Measurements from ENCODE around the gene NBAS.

The NBAS gene

DNA sequence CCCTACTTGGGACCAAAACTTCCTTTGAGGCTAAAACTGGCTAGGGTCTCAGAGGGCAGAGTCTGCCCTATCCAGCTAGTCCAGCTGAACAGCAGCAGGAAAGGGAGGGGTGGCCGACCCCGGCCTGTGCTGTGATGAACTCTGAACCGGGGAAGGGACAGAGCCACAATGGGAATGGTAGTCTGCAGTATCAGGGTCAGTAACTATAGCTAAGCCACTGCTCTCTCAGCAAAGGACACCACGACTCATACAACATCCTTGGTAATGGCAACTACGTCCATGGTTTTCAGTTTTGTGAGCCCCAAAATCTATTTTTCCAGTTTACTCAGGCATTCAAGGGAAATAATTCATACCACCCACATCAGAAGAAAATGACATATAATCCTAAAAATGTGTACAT, 75.2 kb downstream of the NBAS start:
- Histone ChIP-seq H3K4me1 (no peaks in the 10 kb centered on the region), H3K4me3 (no peak overlapping the region), H3K9me3 (no peaks in the 10 kb centered on the region), H3K36me3 (peaks cover 9 to 46% (median 28%) of the 10 kb centered on the region in 3 donors), H3K27ac (no peak overlapping the region), H3K27me3 (no peaks in the 10 kb centered on the region)
- TF ChIP-seq, protein P1, sequence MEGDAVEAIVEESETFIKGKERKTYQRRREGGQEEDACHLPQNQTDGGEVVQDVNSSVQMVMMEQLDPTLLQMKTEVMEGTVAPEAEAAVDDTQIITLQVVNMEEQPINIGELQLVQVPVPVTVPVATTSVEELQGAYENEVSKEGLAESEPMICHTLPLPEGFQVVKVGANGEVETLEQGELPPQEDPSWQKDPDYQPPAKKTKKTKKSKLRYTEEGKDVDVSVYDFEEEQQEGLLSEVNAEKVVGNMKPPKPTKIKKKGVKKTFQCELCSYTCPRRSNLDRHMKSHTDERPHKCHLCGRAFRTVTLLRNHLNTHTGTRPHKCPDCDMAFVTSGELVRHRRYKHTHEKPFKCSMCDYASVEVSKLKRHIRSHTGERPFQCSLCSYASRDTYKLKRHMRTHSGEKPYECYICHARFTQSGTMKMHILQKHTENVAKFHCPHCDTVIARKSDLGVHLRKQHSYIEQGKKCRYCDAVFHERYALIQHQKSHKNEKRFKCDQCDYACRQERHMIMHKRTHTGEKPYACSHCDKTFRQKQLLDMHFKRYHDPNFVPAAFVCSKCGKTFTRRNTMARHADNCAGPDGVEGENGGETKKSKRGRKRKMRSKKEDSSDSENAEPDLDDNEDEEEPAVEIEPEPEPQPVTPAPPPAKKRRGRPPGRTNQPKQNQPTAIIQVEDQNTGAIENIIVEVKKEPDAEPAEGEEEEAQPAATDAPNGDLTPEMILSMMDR (IDR thresholded peaks at IDR 0.05), result no peak
- intact Hi-C loops (cut with DNase I; ENCODE audit: low total_unique reads), result no loop called here
- no peak for DNase-seq

DNA sequence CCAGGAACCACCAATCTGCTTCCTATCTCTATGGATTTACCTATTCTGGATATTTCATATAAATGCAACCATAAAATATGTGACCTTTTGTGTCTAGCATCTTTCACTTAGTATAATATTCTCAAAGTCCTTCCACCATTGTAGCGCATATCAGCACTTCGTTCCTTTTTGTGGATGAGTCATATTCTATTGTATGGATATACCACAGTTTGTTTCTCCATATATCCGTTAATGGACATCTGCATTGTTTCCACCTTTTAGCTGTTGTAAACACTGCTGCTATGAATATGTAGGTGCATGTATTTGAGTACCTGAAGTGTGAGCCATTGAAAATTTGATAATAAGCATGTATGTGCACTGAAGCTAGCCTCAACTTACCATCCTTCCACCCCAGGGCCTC, 80.1 kb downstream of the NBAS start:
- TF ChIP-seq, protein P1 (IDR thresholded peaks at IDR 0.05), result no peak
- Histone ChIP-seq H3K4me1 (no peaks in the 10 kb centered on the region), H3K27ac (no peak overlapping the region), H3K9me3 (no peaks in the 10 kb centered on the region), H3K4me3 (no peak overlapping the region), H3K36me3 (peaks cover 0 to 39% (median 38%) of the 10 kb centered on the region in 3 donors), H3K27me3 (no peaks in the 10 kb centered on the region)
- intact Hi-C loops (cut with DNase I; ENCODE audit: low total_unique reads), result no loop called here
- no peak for DNase-seq

DNA sequence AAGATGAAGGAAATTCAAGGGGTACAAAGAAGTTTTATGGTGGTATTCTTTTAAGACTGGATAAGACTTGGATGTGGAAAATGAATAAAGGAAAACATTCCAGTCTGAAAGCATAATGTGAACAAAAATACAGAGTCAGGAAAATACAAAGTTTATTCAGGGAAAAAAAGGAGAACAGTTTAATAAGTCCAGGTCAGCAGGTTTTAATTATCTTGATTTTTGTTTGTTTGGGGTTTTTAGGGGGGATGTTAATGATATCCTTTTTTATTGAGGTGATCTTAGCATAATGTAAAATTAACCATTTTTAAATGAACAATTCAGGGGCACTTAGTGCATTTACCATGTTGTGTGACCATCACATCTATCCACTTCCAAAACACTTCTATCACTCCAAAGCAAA, 80.6 kb downstream of the NBAS start:
- H3K4me3 ChIP-seq, result no peak overlapping the region
- H3K4me1 ChIP-seq, result no peaks in the 10 kb centered on the region
- H3K27me3 ChIP-seq, result no peaks in the 10 kb centered on the region
- intact Hi-C loops (cut with DNase I; ENCODE audit: low total_unique reads), result no loop called here
- DNase-seq, result no peak
- H3K36me3 ChIP-seq, result peaks cover 0 to 39% (median 37%) of the 10 kb centered on the region in 3 donors
- no peak overlapping the region for H3K27ac ChIP-seq
- no peaks in the 10 kb centered on the region for H3K9me3 ChIP-seq
- TF ChIP-seq, protein P1 (IDR thresholded peaks at IDR 0.05), result no peak

DNA sequence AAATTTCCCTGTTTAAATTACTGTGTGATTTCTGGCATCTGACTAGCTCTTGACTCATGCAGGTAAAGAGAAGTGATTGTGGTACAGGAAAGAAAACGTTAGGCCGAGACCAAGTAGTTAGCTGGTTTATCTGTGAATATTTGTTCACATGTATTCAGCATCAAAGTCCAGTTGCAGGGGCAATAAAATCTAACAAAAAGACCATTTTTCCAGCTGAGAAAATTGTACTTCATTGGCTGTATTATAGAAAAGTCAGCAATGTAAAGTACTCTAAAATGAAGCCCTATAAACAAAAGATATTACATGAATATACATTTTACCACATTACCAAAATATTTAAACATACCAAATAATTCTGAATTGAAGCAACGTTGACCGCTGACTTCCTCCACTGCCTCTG, 88.3 kb downstream of the NBAS start:
- intact Hi-C loops (cut with DNase I; ENCODE audit: low total_unique reads), result no loop called here

DNA sequence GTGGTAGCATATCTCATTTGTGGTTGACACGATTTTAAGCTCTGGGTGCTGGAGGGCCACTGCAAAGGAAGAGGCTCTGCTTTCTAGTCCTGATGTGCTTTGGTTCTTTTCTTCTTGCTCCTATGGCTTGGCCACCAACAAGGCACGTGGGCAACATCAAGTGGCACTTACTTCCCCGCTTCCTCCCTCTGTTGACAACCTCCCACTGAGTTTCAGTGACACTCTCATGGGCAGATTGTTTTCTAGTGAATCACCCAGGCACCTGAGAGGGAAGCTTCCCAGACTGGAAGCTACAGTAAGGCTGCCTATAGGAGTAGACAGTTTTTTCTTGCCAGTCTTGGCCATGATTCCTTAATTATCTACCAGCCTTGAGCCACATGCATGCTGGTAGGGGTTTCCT, 89.0 kb downstream of the NBAS start:
- no peaks in the 10 kb centered on the region for H3K9me3 ChIP-seq
- no peaks in the 10 kb centered on the region for H3K27me3 ChIP-seq
- H3K36me3 ChIP-seq, result peaks cover 48 to 79% (median 60%) of the 10 kb centered on the region in 3 donors
- TF ChIP-seq, protein P1 (IDR thresholded peaks at IDR 0.05), result no peak
- no peak overlapping the region for H3K4me3 ChIP-seq
- H3K27ac ChIP-seq, result no peak overlapping the region
- DNase-seq, result no peak
- H3K4me1 ChIP-seq, result no peaks in the 10 kb centered on the region
- intact Hi-C loops (cut with DNase I; ENCODE audit: low total_unique reads), result no loop called here

More for the DNA sequence above, 88.3 kb downstream of the NBAS start:
- no peak for DNase-seq
- Histone ChIP-seq H3K9me3 (no peaks in the 10 kb centered on the region), H3K4me1 (no peaks in the 10 kb centered on the region), H3K4me3 (no peak overlapping the region), H3K27ac (no peak overlapping the region), H3K36me3 (peaks cover 41 to 73% (median 62%) of the 10 kb centered on the region in 3 donors), H3K27me3 (no peaks in the 10 kb centered on the region)
- TF ChIP-seq, protein P1 (IDR thresholded peaks at IDR 0.05), result no peak

DNA sequence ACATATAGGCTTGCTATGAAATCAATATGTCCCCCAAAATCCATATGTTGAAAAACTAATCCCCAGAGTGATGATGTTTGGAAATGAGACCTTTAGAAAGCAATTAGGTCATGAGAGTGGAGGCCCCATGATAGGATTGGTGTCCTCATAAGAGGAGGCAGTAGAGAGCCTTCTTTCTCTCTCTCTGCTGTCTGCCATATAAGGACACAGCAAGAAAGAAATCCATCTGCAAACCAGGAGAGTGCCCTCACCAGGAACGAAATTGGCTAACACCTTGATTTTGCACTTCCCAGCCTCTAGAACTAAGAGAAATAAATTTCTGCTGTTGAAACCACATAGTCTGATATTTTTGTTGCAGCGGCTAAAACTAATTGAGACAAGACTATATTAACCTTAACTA, 89.5 kb downstream of the NBAS start:
- intact Hi-C loops (cut with DNase I; ENCODE audit: low total_unique reads), result no loop called here
- H3K9me3 ChIP-seq, result no peaks in the 10 kb centered on the region
- no peak overlapping the region for H3K27ac ChIP-seq
- H3K27me3 ChIP-seq, result no peaks in the 10 kb centered on the region
- TF ChIP-seq, protein P1 (IDR thresholded peaks at IDR 0.05), result no peak
- H3K36me3 ChIP-seq, result peaks cover 53 to 84% (median 64%) of the 10 kb centered on the region in 3 donors
- H3K4me3 ChIP-seq, result no peak overlapping the region
- H3K4me1 ChIP-seq, result no peaks in the 10 kb centered on the region
- DNase-seq, result no peak

Measured in tibial artery (tissue), 4 donors.